Sciatic nerve (tissue), 2 donors: Measurements from ENCODE around the gene SIRT3. TPM values are rescaled to one million over a fixed set of nuclear protein-coding genes. Genes with fewer than 3 reads are reported as not detected.
"Not testable (repeated sequence)": the region's sequence is repeated elsewhere in the genome, so short reads cannot be mapped to it uniquely, and the experiment has no call there.

Experiments
- ATAC-seq: fragments of 200-7000 bp; cut with Tn5 transposase; one replicate; pipeline ENCODE4 v1.9.1; 2020; ENCODE audit warnings: mild to moderate bottlenecking, moderate library complexity
- DNase-seq: peaks from one replicate; pipeline ENCODE4 v3.0.0-alpha.2; 2020; ENCODE audit warnings: low spot score
- intact Hi-C: fragments of 100-400 bp; cut with DNase I; formaldehyde crosslinking; loops from one replicate; pipeline ENCODE4 v1.14.2; 2022
- total RNA-seq: library from RNA; stranded (reverse); fragmentation: NEBNext Ultra II Directional; extraction: Animal tissue kit (Norgen Biotek cat#: 25700); gene quantifications from one replicate; pipeline ENCODE4 v1.2.1, GENCODE V29; 2021
- donor health status: DM: no; HTN: no; CAD: no.
- donor health status: DM: no; HTN: no; CAD: no.

The SIRT3 gene
- total RNA-seq, 1 donor from 2014 or later: 21.7 TPM

GRCh38 chr11:272195-272930 is 36.2 kb upstream of the SIRT3 start:
- intact Hi-C loops: no loop called here
- DNase-seq: no peak
- ATAC-seq: no peak

- DNase-seq (no peak), ATAC-seq (no peak)
- intact Hi-C loops: no loop called here
Measured at GRCh38 chr11:271319-271715, 35.2 kb upstream of the SIRT3 start.

- intact Hi-C loops: no loop called here
- no peak for DNase-seq
- ATAC-seq: no peak
Measured at GRCh38 chr11:270451-271318, 34.5 kb upstream of the SIRT3 start.

- intact Hi-C loops: no loop called here
- DNase-seq (no peak), ATAC-seq (peak; percentile 42)
Measured at GRCh38 chr11:269146-269890, 33.2 kb upstream of the SIRT3 start.

GRCh38 chr11:268716-269145 is 32.6 kb upstream of the SIRT3 start:
- DNase-seq: peak; percentile 71
- ATAC-seq: peak; percentile 83
- intact Hi-C loops: not testable (repeated sequence)

- DNase-seq (peak; percentile 88), ATAC-seq (peak; percentile 77)
- intact Hi-C loops: no loop called here
Measured at GRCh38 chr11:267491-267994, 31.4 kb upstream of the SIRT3 start.

- intact Hi-C loops: no loop called here
- DNase-seq (peak; percentile 64), ATAC-seq (peak; percentile 48)
Measured at GRCh38 chr11:266676-267439, 30.7 kb upstream of the SIRT3 start.

- no peak for DNase-seq
- ATAC-seq: no peak
- intact Hi-C loops: no loop called here
Measured at GRCh38 chr11:261624-262023, 25.5 kb upstream of the SIRT3 start.

- ATAC-seq: no peak
- DNase-seq: no peak
- intact Hi-C loops: no loop called here
Measured at GRCh38 chr11:259413-259812, 23.3 kb upstream of the SIRT3 start.

GRCh38 chr11:257766-258493 is 21.8 kb upstream of the SIRT3 start:
- DNase-seq (no peak), ATAC-seq (no peak)
- intact Hi-C loops: no loop called here

- DNase-seq (no peak), ATAC-seq (no peak)
- intact Hi-C loops: no loop called here
Measured at GRCh38 chr11:256952-257737, 21.0 kb upstream of the SIRT3 start.

- intact Hi-C loops: no loop called here
- ATAC-seq: no peak
- DNase-seq: no peak
Measured at GRCh38 chr11:255816-256215, 19.7 kb upstream of the SIRT3 start.

- intact Hi-C loops: no loop called here
- DNase-seq: no peak
- ATAC-seq: no peak
Measured at GRCh38 chr11:255176-255575, 19.0 kb upstream of the SIRT3 start.

GRCh38 chr11:253886-254270 is 17.7 kb upstream of the SIRT3 start:
- DNase-seq (no peak), ATAC-seq (no peak)
- intact Hi-C loops: no loop called here

- no peak for DNase-seq
- intact Hi-C loops: no loop called here
- ATAC-seq: no peak
Measured at GRCh38 chr11:253160-253885, 17.2 kb upstream of the SIRT3 start.

GRCh38 chr11:252666-253065 is 16.5 kb upstream of the SIRT3 start:
- intact Hi-C loops: no loop called here
- ATAC-seq: no peak

GRCh38 chr11:251550-251949 is 15.4 kb upstream of the SIRT3 start:
- intact Hi-C loops: no loop called here
- ATAC-seq (peak; percentile 12), DNase-seq (no peak)

More at GRCh38 chr11:252666-253065, 16.5 kb upstream of the SIRT3 start:
- no peak for DNase-seq
